Measurements from ENCODE around the gene P2RY6. TPM values are rescaled to one million over a fixed set of nuclear protein-coding genes. Genes with fewer than 3 reads are reported as not detected.

The P2RY6 gene
- total and polyA plus RNA-seq, 2 of the 8 experiments (the other 6 are each of a cell fraction or from before 2014, with no cell fraction given), result 0.15 TPM; not detected in 1

GRCh38 chr11:73315293-73316020 lies 43.3 kb downstream of the P2RY6 start:
- H2BK120ac ChIP-seq (replicated peaks; ENCODE audit: low read depth, low read length), result no peak overlapping the region
- no peak overlapping the region for H3K27ac ChIP-seq (ENCODE audit: low read depth, low read length)
- H3K18ac ChIP-seq (ENCODE audit: extremely low read depth, low read length), result no peak overlapping the region
- no peaks in the 10 kb centered on the region for H3K36me3 ChIP-seq (ENCODE audit: control insufficient read depth in 2 of 4, insufficient read depth in 4 of 4, low read length in 3 of 4)
- H3K14ac ChIP-seq (ENCODE audit: insufficient read length), result no peak overlapping the region
- no peak overlapping the region for H2BK12ac ChIP-seq (ENCODE audit: low read depth, low read length)
- no peak overlapping the region for H3K4me3 ChIP-seq (ENCODE audit: extremely low read depth in 1 of 4, insufficient read depth in 2 of 4, low read depth in 3 of 4, low read length in 4 of 4)
- H3K4ac ChIP-seq (replicated peaks; ENCODE audit: insufficient read length, low read depth, low read length), result no peak overlapping the region
- H2BK15ac ChIP-seq (ENCODE audit: low read length), result no peak overlapping the region
- no peak overlapping the region for H3K23ac ChIP-seq (ENCODE audit: insufficient read length)
- peaks cover 13 to 26% of the 10 kb centered on the region in 2 experiments for H4K20me1 ChIP-seq (replicated peaks in 1 of 2; ENCODE audit: control insufficient read depth in 1 of 2, insufficient read depth in 2 of 2, low read length in 2 of 2)
- H4K5ac ChIP-seq (ENCODE audit: insufficient read length, low read depth, low read length), result no peak overlapping the region
- CTCF ChIA-PET (ENCODE audit: partially characterized antibody), result interaction anchor here (0.6 to 25.1 kb wide), 7 partner anchors 8 to 79 kb away, joined by 3 to 383 read pairs (median 6); no protein-coding TSS in a partner anchor
- FAIRE-seq (no peak), DNase-seq (ENCODE audit: low read depth in 1 of 2, low spot score in 2 of 2) (no peak)
- no peak overlapping the region for H3K56ac ChIP-seq (replicated peaks; ENCODE audit: insufficient read length, low read depth, low read length)
- H3K79me2 ChIP-seq (ENCODE audit: control insufficient read depth in 1 of 2, insufficient read depth in 2 of 2, low read length in 2 of 2), result no peaks in the 10 kb centered on the region
- no peaks in the 10 kb centered on the region; the same call in 1 of the 2 replicates for H3K23me2 ChIP-seq (ENCODE audit: low read depth, low read length)
- H4K91ac ChIP-seq (replicated peaks; ENCODE audit: insufficient read length, low read length), result no peak overlapping the region
- H3K4me2 ChIP-seq (ENCODE audit: insufficient read depth in 1 of 2, low read depth in 2 of 2, low read length in 2 of 2), result no peak overlapping the region
- H4K8ac ChIP-seq (ENCODE audit: extremely low read depth, insufficient read depth, low read length), result no peak overlapping the region
- no peaks in the 10 kb centered on the region for H3K9me3 ChIP-seq (ENCODE audit: insufficient read depth in 2 of 2, low read depth in 1 of 2, low read length in 1 of 2)
- H2BK20ac ChIP-seq (ENCODE audit: low read length), result no peak overlapping the region
- peaks cover 0 to 16% (median 7%) of the 10 kb centered on the region in 4 experiments; a peak in 3 of 7 replicates for H3K27me3 ChIP-seq (replicated peaks in 1 of 4; ENCODE audit: control insufficient read depth in 3 of 4, extremely low read depth in 1 of 4, insufficient read depth in 3 of 4, low read length in 3 of 4)
- no peak overlapping the region for H2AK5ac ChIP-seq (ENCODE audit: low read depth, low read length)
- WGBS, 2 experiments (ENCODE audit: extremely low coverage in 1 of 2, insufficient coverage in 1 of 2, insufficient read length in 1 of 2, insufficient replicate concordance in 2 of 2, low coverage in 1 of 2, low lambda C conversion rate in 2 of 2, missing lambda C conversion rate in 1 of 2), result 78% methylated on average over 7 of the region's 9 CpGs; no CpG with 5 or more reads in 1 of the 2 experiments
- no peak overlapping the region for H3K9ac ChIP-seq (replicated peaks in 1 of 4; ENCODE audit: extremely low read depth in 1 of 4, low read depth in 3 of 4, low read length in 3 of 4)
- H3K79me1 ChIP-seq (ENCODE audit: low read depth, low read length), result peaks cover 7% of the 10 kb centered on the region
- POLR2A ChIA-PET (ENCODE audit: partially characterized antibody), result interaction anchor here (2.2 kb wide), 1 partner anchor 8 kb away, joined by 6 read pairs; no protein-coding TSS in a partner anchor
- H3K4me1 ChIP-seq (replicated peaks in 1 of 4; ENCODE audit: control insufficient read depth in 3 of 4, insufficient read depth in 4 of 4, low read length in 3 of 4), result peaks cover 0 to 10% (median 3%) of the 10 kb centered on the region in 4 experiments; a peak in 3 of 7 replicates
- no peak overlapping the region for H2BK5ac ChIP-seq (ENCODE audit: low read depth, low read length)
- H2AFZ ChIP-seq (ENCODE audit: low read length), result no peak overlapping the region
- TF ChIP-seq TBP (IDR thresholded peaks at IDR 0.05; ENCODE audit: low read depth, low read length) (no peak), ATF3 (IDR thresholded peaks at IDR 0.05; ENCODE audit: insufficient read depth, low read depth, low read length) (no peak), KDM5A (IDR thresholded peaks at IDR 0.05; ENCODE audit: low read length) (no peak), MAFK (IDR thresholded peaks at IDR 0.05; ENCODE audit: low read depth, low read length) (no peak), PHF8 (conservative IDR thresholded peaks at IDR 0.05; ENCODE audit: low read depth, low read length) (no peak), KDM4A (IDR thresholded peaks at IDR 0.05; ENCODE audit: low read depth, low read length, severe bottlenecking) (no peak), POLR2AphosphoS5 (IDR thresholded peaks at IDR 0.05; ENCODE audit: low read depth, low read length) (no peak), EZH2 (IDR thresholded peaks at IDR 0.05; ENCODE audit: low read depth, low read length, severe bottlenecking) (no peak)
- TF ChIP-seq, protein P1, sequence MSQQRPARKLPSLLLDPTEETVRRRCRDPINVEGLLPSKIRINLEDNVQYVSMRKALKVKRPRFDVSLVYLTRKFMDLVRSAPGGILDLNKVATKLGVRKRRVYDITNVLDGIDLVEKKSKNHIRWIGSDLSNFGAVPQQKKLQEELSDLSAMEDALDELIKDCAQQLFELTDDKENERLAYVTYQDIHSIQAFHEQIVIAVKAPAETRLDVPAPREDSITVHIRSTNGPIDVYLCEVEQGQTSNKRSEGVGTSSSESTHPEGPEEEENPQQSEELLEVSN (IDR thresholded peaks at IDR 0.05), result no peak

Data from H1 (cell line).